ENCODE results near the gene FIG4.

GRCh38 chr6:109759098-109759955, 68.2 kb downstream of the FIG4 start:
- TF ChIP-seq CSRNP3 (CRISPR knock-in tag; IDR thresholded peaks at IDR 0.05), result no peak
- no peak for TF ChIP-seq PATZ1 (CRISPR knock-in tag; IDR thresholded peaks at IDR 0.05; ENCODE audit: borderline replicate concordance)
- TF ChIP-seq ARNTL (CRISPR knock-in tag; IDR thresholded peaks at IDR 0.05; ENCODE audit: borderline replicate concordance, low read depth), result no peak
- no peak for TF ChIP-seq ZFP3 (CRISPR knock-in tag; IDR thresholded peaks at IDR 0.05)
- peak; percentile 90 for TF ChIP-seq ZNF8 (CRISPR knock-in tag; IDR thresholded peaks at IDR 0.05)
- no peak for TF ChIP-seq CSDC2 (CRISPR knock-in tag; IDR thresholded peaks at IDR 0.05)
- TF ChIP-seq ESRRG (CRISPR knock-in tag; IDR thresholded peaks at IDR 0.05), result no peak
- TF ChIP-seq GLIS3 (CRISPR knock-in tag; IDR thresholded peaks at IDR 0.05), result no peak
- TF ChIP-seq OSR1 (CRISPR knock-in tag; IDR thresholded peaks at IDR 0.05), result no peak
